ENCODE measurements around the gene ZSWIM4. TPM values are rescaled to one million over a fixed set of nuclear protein-coding genes. Genes with fewer than 3 reads are reported as not detected.
"Not testable (repeated sequence)": the region's sequence is repeated elsewhere in the genome, so short reads cannot be mapped to it uniquely, and the experiment has no call there.

The ZSWIM4 gene
- total RNA-seq: 6.8 and 9.0 TPM in 2 replicates

DNA sequence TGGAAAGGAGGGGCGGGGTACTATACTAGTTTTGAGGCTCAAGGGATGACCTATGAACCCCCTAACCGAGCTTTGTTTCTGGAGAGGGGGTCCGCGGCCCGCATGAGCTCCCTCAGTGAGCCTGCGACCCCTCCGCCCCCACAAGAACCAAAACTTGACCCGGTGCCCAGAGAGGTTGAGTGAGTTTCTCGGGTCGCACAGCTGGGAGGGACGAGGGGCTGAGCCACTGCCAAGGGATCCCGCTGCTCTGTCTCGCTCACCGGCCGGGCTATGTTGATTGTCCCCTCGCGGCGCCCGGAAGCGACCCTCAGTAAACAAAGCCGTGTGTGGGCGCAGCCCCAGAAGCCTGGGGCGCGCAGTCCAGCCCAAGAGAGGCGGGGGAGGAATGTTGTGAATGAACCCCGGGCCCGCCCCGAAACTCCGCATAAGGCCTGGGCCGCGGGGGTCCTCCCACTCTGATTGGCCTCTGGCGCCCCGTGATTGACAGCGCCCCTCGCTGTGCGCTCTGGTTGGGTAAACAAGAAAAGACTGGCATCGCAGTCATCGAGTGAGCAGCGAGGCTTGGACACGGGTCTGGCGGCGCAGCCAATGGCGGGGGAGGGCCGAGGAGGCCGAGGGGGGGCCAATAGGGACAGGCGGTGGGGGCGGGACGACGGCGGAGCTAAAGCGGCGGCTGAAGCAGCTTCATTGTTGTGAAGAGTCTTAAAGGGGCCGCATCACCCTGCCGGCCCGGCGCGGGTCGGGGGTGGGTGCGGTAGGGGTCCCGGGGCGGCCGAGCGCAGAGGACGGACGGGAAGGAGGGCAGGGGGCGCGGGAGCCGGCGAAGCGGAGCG, at the start of gene ZSWIM4:
Gene ZSWIM4, plus strand, starts transcription at position 687 of the 833 bp plus-strand sequence. CDS start 206 bp downstream, outside the sequence.
- TF ChIP-seq, protein P1, sequence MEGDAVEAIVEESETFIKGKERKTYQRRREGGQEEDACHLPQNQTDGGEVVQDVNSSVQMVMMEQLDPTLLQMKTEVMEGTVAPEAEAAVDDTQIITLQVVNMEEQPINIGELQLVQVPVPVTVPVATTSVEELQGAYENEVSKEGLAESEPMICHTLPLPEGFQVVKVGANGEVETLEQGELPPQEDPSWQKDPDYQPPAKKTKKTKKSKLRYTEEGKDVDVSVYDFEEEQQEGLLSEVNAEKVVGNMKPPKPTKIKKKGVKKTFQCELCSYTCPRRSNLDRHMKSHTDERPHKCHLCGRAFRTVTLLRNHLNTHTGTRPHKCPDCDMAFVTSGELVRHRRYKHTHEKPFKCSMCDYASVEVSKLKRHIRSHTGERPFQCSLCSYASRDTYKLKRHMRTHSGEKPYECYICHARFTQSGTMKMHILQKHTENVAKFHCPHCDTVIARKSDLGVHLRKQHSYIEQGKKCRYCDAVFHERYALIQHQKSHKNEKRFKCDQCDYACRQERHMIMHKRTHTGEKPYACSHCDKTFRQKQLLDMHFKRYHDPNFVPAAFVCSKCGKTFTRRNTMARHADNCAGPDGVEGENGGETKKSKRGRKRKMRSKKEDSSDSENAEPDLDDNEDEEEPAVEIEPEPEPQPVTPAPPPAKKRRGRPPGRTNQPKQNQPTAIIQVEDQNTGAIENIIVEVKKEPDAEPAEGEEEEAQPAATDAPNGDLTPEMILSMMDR (IDR thresholded peaks at IDR 0.05; ENCODE audit: extremely low read depth, low read depth, low read length): no peak
- Histone ChIP-seq H3K79me2 (ENCODE audit: insufficient read depth, low read length) (peaks cover 20% of the 10 kb centered on the region), H3K9me3 (ENCODE audit: low read depth, low read length) (no peaks in the 10 kb centered on the region), H3K4me1 (ENCODE audit: insufficient read depth, low read length) (peaks cover 38% of the 10 kb centered on the region), H2AFZ (ENCODE audit: low read length) (peak within 1 kb of the TSS; percentile 68), H4K20me1 (ENCODE audit: insufficient read depth, low read length) (peaks cover 10% of the 10 kb centered on the region), H3K27ac (ENCODE audit: low read depth, low read length) (peak within 1 kb of the TSS; percentile 96), H3K4me2 (ENCODE audit: insufficient read depth, low read length) (peak within 1 kb of the TSS; percentile 97), H3K4me3 (ENCODE audit: insufficient read depth, low read length) (peak within 1 kb of the TSS; percentile 94), H3K27me3 (ENCODE audit: insufficient read depth, low read length) (no peaks in the 10 kb centered on the region), H3K36me3 (ENCODE audit: insufficient read depth, low read length) (peaks cover 2% of the 10 kb centered on the region)
- DNase-seq (ENCODE audit: insufficient read length, low spot score, missing footprints): peak; percentile 100

DNA sequence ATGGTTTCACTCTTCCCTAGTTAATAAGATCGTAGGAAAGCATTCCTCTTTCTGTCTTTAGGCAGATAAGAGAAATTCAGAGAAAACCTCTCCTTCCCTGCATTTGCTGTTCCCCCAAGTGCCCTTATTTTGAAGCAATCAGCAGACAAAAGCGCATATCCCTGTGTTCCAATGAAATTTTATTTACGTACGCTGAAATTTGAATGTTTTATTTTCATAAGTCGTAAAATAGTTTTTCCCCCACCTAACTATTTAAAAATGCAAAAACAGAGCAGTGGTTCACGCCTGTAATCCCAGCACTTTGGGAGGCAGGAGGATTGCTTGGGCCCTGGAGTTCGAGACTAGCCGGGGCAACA, 48.2 kb upstream of the ZSWIM4 start:
- H2AFZ ChIP-seq (ENCODE audit: low read length): peak overlapping the region; percentile 48
- H3K4me1 ChIP-seq (ENCODE audit: insufficient read depth, low read length): peaks cover 13% of the 10 kb centered on the region
- DNase-seq (ENCODE audit: insufficient read length, low spot score, missing footprints): no peak
- peak overlapping the region; percentile 91 for H3K4me2 ChIP-seq (ENCODE audit: insufficient read depth, low read length)
- peaks cover 36% of the 10 kb centered on the region for H3K79me2 ChIP-seq (ENCODE audit: insufficient read depth, low read length)
- H3K27me3 ChIP-seq (ENCODE audit: insufficient read depth, low read length): no peaks in the 10 kb centered on the region
- H3K36me3 ChIP-seq (ENCODE audit: insufficient read depth, low read length): peaks cover 6% of the 10 kb centered on the region
- peak overlapping the region; percentile 96 for H3K4me3 ChIP-seq (ENCODE audit: insufficient read depth, low read length)
- no peak overlapping the region for H3K27ac ChIP-seq (ENCODE audit: low read depth, low read length)
- TF ChIP-seq, protein P1 (IDR thresholded peaks at IDR 0.05; ENCODE audit: extremely low read depth, low read depth, low read length): no peak
- H4K20me1 ChIP-seq (ENCODE audit: insufficient read depth, low read length): peaks cover 5% of the 10 kb centered on the region
- no peaks in the 10 kb centered on the region for H3K9me3 ChIP-seq (ENCODE audit: low read depth, low read length)

DNA sequence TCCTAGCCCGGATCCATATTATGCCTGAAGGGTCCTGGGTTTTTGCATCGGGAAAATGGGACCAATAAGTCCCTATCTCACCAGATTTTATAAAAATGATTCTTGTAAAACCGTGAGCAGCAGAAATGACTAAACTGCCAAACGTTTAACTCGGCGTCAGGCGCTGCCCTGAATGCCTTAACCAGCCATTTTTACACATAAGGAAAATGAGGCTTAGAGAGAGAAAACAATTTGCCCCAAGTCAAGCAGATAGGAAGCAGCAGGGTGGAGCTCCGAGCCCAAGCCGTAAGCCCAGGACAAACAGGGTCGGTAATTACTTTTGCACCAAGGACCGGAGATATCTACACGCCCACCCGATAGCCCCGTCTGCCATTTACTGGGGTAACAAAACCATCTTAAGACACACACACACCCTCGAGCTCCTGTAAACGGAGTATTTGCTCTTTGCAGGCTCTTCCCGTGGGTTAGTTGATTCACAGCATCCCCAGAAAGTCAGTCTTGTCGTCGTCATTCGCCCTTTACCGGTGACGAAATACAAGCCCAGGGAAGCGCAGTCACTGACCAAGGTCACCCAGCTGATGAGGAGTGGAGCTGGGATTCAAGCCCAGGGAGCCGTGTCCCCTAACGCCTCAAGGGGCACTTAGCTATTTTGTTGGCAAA, 46.9 kb upstream of the ZSWIM4 start:
- Histone ChIP-seq H4K20me1 (ENCODE audit: insufficient read depth, low read length) (peaks cover 5% of the 10 kb centered on the region), H3K4me3 (ENCODE audit: insufficient read depth, low read length) (peak overlapping the region; percentile 96), H3K27ac (ENCODE audit: low read depth, low read length) (peak overlapping the region; percentile 96), H3K36me3 (ENCODE audit: insufficient read depth, low read length) (peaks cover 16% of the 10 kb centered on the region), H2AFZ (ENCODE audit: low read length) (peak overlapping the region; percentile 72), H3K9me3 (ENCODE audit: low read depth, low read length) (no peaks in the 10 kb centered on the region), H3K79me2 (ENCODE audit: insufficient read depth, low read length) (peaks cover 36% of the 10 kb centered on the region), H3K4me1 (ENCODE audit: insufficient read depth, low read length) (peaks cover 3% of the 10 kb centered on the region), H3K4me2 (ENCODE audit: insufficient read depth, low read length) (peak overlapping the region; percentile 91), H3K27me3 (ENCODE audit: insufficient read depth, low read length) (no peaks in the 10 kb centered on the region)
- DNase-seq (ENCODE audit: insufficient read length, low spot score, missing footprints): peak; percentile 82
- TF ChIP-seq, protein P1 (IDR thresholded peaks at IDR 0.05; ENCODE audit: extremely low read depth, low read depth, low read length): no peak

DNA sequence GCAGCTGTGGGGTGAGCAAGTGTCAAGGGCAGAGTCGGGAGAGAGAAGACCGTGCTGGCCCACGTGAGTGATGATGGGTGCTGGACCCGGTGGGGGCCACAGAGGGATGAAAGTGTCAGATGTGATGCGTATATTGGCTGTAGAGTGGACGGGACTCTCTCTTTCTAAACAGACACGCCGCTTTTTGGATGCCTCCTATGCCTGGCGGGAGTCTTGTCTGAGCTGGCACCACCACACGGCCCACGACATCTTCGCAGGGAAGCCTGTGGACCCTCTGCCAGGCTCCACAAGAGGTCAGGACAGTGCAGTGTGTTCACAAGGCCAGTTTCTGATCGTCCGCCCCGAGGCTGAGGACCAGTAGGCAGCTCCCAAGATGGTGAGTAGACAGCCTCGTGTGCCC, 43.8 kb upstream of the ZSWIM4 start:
- H3K79me2 ChIP-seq (ENCODE audit: insufficient read depth, low read length): peaks cover 36% of the 10 kb centered on the region
- no peak overlapping the region for H3K27ac ChIP-seq (ENCODE audit: low read depth, low read length)
- TF ChIP-seq, protein P1 (IDR thresholded peaks at IDR 0.05; ENCODE audit: extremely low read depth, low read depth, low read length): no peak
- peaks cover 3% of the 10 kb centered on the region for H3K4me1 ChIP-seq (ENCODE audit: insufficient read depth, low read length)
- H3K9me3 ChIP-seq (ENCODE audit: low read depth, low read length): no peaks in the 10 kb centered on the region
- H4K20me1 ChIP-seq (ENCODE audit: insufficient read depth, low read length): peaks cover 5% of the 10 kb centered on the region
- no peak overlapping the region for H2AFZ ChIP-seq (ENCODE audit: low read length)
- H3K4me2 ChIP-seq (ENCODE audit: insufficient read depth, low read length): no peak overlapping the region
- H3K4me3 ChIP-seq (ENCODE audit: insufficient read depth, low read length): no peak overlapping the region
- no peaks in the 10 kb centered on the region for H3K27me3 ChIP-seq (ENCODE audit: insufficient read depth, low read length)
- peak; percentile 66 for DNase-seq (ENCODE audit: insufficient read length, low spot score, missing footprints)
- H3K36me3 ChIP-seq (ENCODE audit: insufficient read depth, low read length): peaks cover 44% of the 10 kb centered on the region

DNA sequence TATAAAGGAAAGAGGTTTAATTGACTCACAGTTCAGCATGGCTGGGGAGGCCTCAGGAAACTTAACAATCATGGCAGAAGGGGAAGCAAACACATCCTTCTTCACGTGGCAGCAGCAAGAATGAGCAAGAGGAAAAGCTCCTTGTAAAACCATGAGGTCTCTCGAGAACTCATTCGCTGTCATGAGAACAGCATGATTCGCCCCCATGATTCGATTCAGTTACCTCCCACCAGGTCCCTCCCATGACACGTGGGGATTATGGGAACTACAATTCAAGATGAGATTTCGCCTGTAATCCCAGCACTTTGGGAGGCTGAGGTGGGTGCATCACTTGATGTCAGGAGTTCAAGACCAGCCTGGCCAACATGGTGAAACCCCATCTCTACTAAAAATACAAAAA, 41.6 kb upstream of the ZSWIM4 start:
- peaks cover 65% of the 10 kb centered on the region for H3K36me3 ChIP-seq (ENCODE audit: insufficient read depth, low read length)
- H3K4me1 ChIP-seq (ENCODE audit: insufficient read depth, low read length); H3K27ac ChIP-seq (ENCODE audit: low read depth, low read length); H4K20me1 ChIP-seq (ENCODE audit: insufficient read depth, low read length); H3K27me3 ChIP-seq (ENCODE audit: insufficient read depth, low read length); H2AFZ ChIP-seq (ENCODE audit: low read length); H3K4me3 ChIP-seq (ENCODE audit: insufficient read depth, low read length); H3K9me3 ChIP-seq (ENCODE audit: low read depth, low read length); H3K4me2 ChIP-seq (ENCODE audit: insufficient read depth, low read length): not testable (repeated sequence)
- H3K79me2 ChIP-seq (ENCODE audit: insufficient read depth, low read length): peaks cover 27% of the 10 kb centered on the region
- DNase-seq (ENCODE audit: insufficient read length, low spot score, missing footprints): peak; percentile 51

Measured in osteoblast (primary cell).